ENCODE data around the gene CYP46A1. TPM values are rescaled to one million over a fixed set of nuclear protein-coding genes. Genes with fewer than 3 reads are reported as not detected.

The CYP46A1 gene
- total RNA-seq, 1 experiment from 2014 or later, result not detected

- H3K79me2 ChIP-seq (ENCODE audit: low read depth), result no peaks in the 10 kb centered on the region
- no peaks in the 10 kb centered on the region for H3K9me2 ChIP-seq (ENCODE audit: insufficient read depth)
- peaks cover 21% of the 10 kb centered on the region; the same call in 1 of the 2 replicates for H3K27me3 ChIP-seq (ENCODE audit: insufficient read depth, low read depth)
- no peak for DNase-seq
- H4K20me1 ChIP-seq (ENCODE audit: insufficient read depth), result no peaks in the 10 kb centered on the region
- intact Hi-C loops (cut with micrococcal nuclease; ENCODE audit: unreplicated experiment), result no loop called here
- H3K27ac ChIP-seq, result no peak overlapping the region
- ChIA-PET POLR2A (ENCODE audit: unreplicated experiment) (no interaction called here), CTCF (no interaction called here)
- no peaks in the 10 kb centered on the region for H3K36me3 ChIP-seq (ENCODE audit: low read depth)
- H3K4me1 ChIP-seq (replicated peaks; ENCODE audit: insufficient read depth), result no peaks in the 10 kb centered on the region
- H3K4me3 ChIP-seq, result no peak overlapping the region
- no peak overlapping the region for H2AFZ ChIP-seq
- TF ChIP-seq CTCF (conservative IDR thresholded peaks at IDR 0.05), result no peak
- TF ChIP-seq EZH2 (IDR thresholded peaks at IDR 0.05; ENCODE audit: low read depth), result no peak
- no peaks in the 10 kb centered on the region for H3K9me3 ChIP-seq (ENCODE audit: insufficient read depth, low read depth)
- no peaks in the 10 kb centered on the region for H3F3A ChIP-seq (ENCODE audit: insufficient read depth, low read depth)
- no TSS peak for BruUV-seq (replicated peaks)
- H3K4me2 ChIP-seq, result no peak overlapping the region
Observed at GRCh38 chr14:99716850-99717681, 33.0 kb downstream of the CYP46A1 start.

GRCh38 chr14:99717682-99718013, 33.5 kb downstream of the CYP46A1 start:
- H3K27me3 ChIP-seq (ENCODE audit: insufficient read depth, low read depth), result peaks cover 21% of the 10 kb centered on the region; the same call in 1 of the 2 replicates
- H3K27ac ChIP-seq, result no peak overlapping the region
- H3K4me3 ChIP-seq, result no peak overlapping the region
- no peak for DNase-seq
- H3K9me3 ChIP-seq (ENCODE audit: insufficient read depth, low read depth), result no peaks in the 10 kb centered on the region
- no peaks in the 10 kb centered on the region for H3K79me2 ChIP-seq (ENCODE audit: low read depth)
- no peak overlapping the region for H2AFZ ChIP-seq
- H3K36me3 ChIP-seq (ENCODE audit: low read depth), result no peaks in the 10 kb centered on the region
- H4K20me1 ChIP-seq (ENCODE audit: insufficient read depth), result no peaks in the 10 kb centered on the region
- no peaks in the 10 kb centered on the region for H3K9me2 ChIP-seq (ENCODE audit: insufficient read depth)
- no peak for TF ChIP-seq CTCF (conservative IDR thresholded peaks at IDR 0.05)
- ChIA-PET CTCF (no interaction called here), POLR2A (ENCODE audit: unreplicated experiment) (no interaction called here)
- no peaks in the 10 kb centered on the region for H3K4me1 ChIP-seq (replicated peaks; ENCODE audit: insufficient read depth)
- no TSS peak for BruUV-seq (replicated peaks)
- intact Hi-C loops (cut with micrococcal nuclease; ENCODE audit: unreplicated experiment), result no loop called here
- H3K4me2 ChIP-seq, result no peak overlapping the region
- H3F3A ChIP-seq (ENCODE audit: insufficient read depth, low read depth), result no peaks in the 10 kb centered on the region

- no peak overlapping the region for H3K4me3 ChIP-seq
- ChIA-PET POLR2A (ENCODE audit: unreplicated experiment) (no interaction called here), CTCF (no interaction called here)
- H3K9me3 ChIP-seq (ENCODE audit: insufficient read depth, low read depth), result no peaks in the 10 kb centered on the region
- no peak overlapping the region for H2AFZ ChIP-seq
- no peak for DNase-seq
- no peaks in the 10 kb centered on the region for H3K79me2 ChIP-seq (ENCODE audit: low read depth)
- H3K4me1 ChIP-seq (replicated peaks; ENCODE audit: insufficient read depth), result no peaks in the 10 kb centered on the region
- H3F3A ChIP-seq (ENCODE audit: insufficient read depth, low read depth), result no peaks in the 10 kb centered on the region
- intact Hi-C loops (cut with micrococcal nuclease; ENCODE audit: unreplicated experiment), result no loop called here
- no TSS peak for BruUV-seq (replicated peaks)
- TF ChIP-seq EZH2 (IDR thresholded peaks at IDR 0.05; ENCODE audit: low read depth) (no peak), CTCF (conservative IDR thresholded peaks at IDR 0.05) (no peak)
- no peaks in the 10 kb centered on the region for H3K36me3 ChIP-seq (ENCODE audit: low read depth)
- H3K4me2 ChIP-seq, result no peak overlapping the region
- H3K27ac ChIP-seq, result no peak overlapping the region
- H4K20me1 ChIP-seq (ENCODE audit: insufficient read depth), result no peaks in the 10 kb centered on the region
- peaks cover 21% of the 10 kb centered on the region; the same call in 1 of the 2 replicates for H3K27me3 ChIP-seq (ENCODE audit: insufficient read depth, low read depth)
- H3K9me2 ChIP-seq (ENCODE audit: insufficient read depth), result no peaks in the 10 kb centered on the region
Observed at GRCh38 chr14:99718031-99718810, 34.1 kb downstream of the CYP46A1 start.
